MCF 10A (cell line): ENCODE results near the gene CUL7. TPM values are rescaled to one million over a fixed set of nuclear protein-coding genes. Genes with fewer than 3 reads are reported as not detected.

Source experiments
- BruUV-seq: library from RNA; stranded (reverse); fragments of 400-500 nt; replicated peaks from 2 replicates; lab custom pipeline; 2021; lab: Mats Ljungman, UMichigan
- CTCF ChIA-PET: fragments of 300-600 bp; sonication (Branson Sonifier 250); formaldehyde crosslinking; extraction: SDS; loops from one replicate; lab custom pipeline; 2021; ENCODE audit warnings: antibody characterized with exemption, inconsistent platforms; lab: Yijun Ruan, JAX
- POLR2A ChIA-PET: fragments of 300-600, 350-650 bp; sonication (Branson Sonifier 250); formaldehyde crosslinking; extraction: SDS; loops from one replicate; lab custom pipeline; 2020; ENCODE audit warnings: antibody characterized with exemption, inconsistent platforms; lab: Yijun Ruan, JAX
- DNase-seq: peaks from one replicate; pipeline ENCODE4 v3.0.0-alpha.2; 2018; ENCODE audit not compliant: unreplicated experiment
- H3K27ac Mint-ChIP-seq: one replicate; pipeline ENCODE4 v1.8.0; 2022; ENCODE audit warnings: mild to moderate bottlenecking, low read depth, mixed read lengths; ENCODE audit not compliant: unreplicated experiment
- H3K27me3 Mint-ChIP-seq: one replicate; pipeline ENCODE4 v1.8.0; 2022; ENCODE audit warnings: mixed read lengths; ENCODE audit not compliant: insufficient read depth, unreplicated experiment
- H3K36me3 Mint-ChIP-seq: one replicate; pipeline ENCODE4 v1.8.0; 2022; ENCODE audit warnings: mild to moderate bottlenecking, moderate library complexity, mixed read lengths; ENCODE audit not compliant: insufficient read depth, unreplicated experiment
- H3K4me1 Mint-ChIP-seq: one replicate; pipeline ENCODE4 v1.8.0; 2022; ENCODE audit warnings: mixed read lengths; ENCODE audit not compliant: insufficient read depth, unreplicated experiment
- H3K4me3 Mint-ChIP-seq: one replicate; pipeline ENCODE4 v1.8.0; 2022; ENCODE audit warnings: mild to moderate bottlenecking, moderate library complexity, mixed read lengths; ENCODE audit not compliant: unreplicated experiment
- H3K9me3 Mint-ChIP-seq: one replicate; pipeline ENCODE4 v1.8.0; 2022; ENCODE audit warnings: mixed read lengths; ENCODE audit not compliant: unreplicated experiment
- CTCF ChIP-seq: fragments of 200-600 bp; IDR thresholded peaks from one replicate; pipeline ENCODE4 v1.8.0; 2022; ENCODE audit warnings: antibody characterized with exemption, mild to moderate bottlenecking; ENCODE audit not compliant: unreplicated experiment
- intact Hi-C: fragments of 100-400 bp; cut with micrococcal nuclease; formaldehyde crosslinking; loops from 2 replicates; pipeline ENCODE4 v1.14.1; 2022
- total RNA-seq: library from RNA; stranded (reverse); gene quantifications from 2 replicates; pipeline ENCODE4 v1.2.3, GENCODE V29; 2022

The CUL7 gene
- total RNA-seq, 1 experiment from 2014 or later = 22.7 TPM

- intact Hi-C loops = no loop called here
- POLR2A ChIA-PET = interaction anchor here (0.5 to 2.8 kb wide), 11 partner anchors 9 to 164 kb away, joined by 3 to 11 read pairs (median 4); partner anchors contain the start of genes CNPY3, KLC4, MRPL2 and SRF
- peak overlapping the region; percentile 61 for H3K4me3 Mint-ChIP-seq
Measured at GRCh38 chr6:43093436-43094289, 40.0 kb upstream of the CUL7 start.

GRCh38 chr6:43092635-43093034 lies 39.0 kb upstream of the CUL7 start:
- no peak for DNase-seq
- no TSS peak for BruUV-seq
- no peaks in the 10 kb centered on the region for H3K9me3 Mint-ChIP-seq
- no peak overlapping the region for H3K4me3 Mint-ChIP-seq
- no peak overlapping the region for H3K27ac Mint-ChIP-seq
- H3K4me1 Mint-ChIP-seq = peaks cover 35% of the 10 kb centered on the region
- ChIA-PET POLR2A (interaction anchor here (1.1 to 2.8 kb wide), 7 partner anchors 10 to 79 kb away, joined by 3 to 11 read pairs (median 4); partner anchors contain the start of genes KLC4, MRPL2 and SRF), CTCF (interaction anchor here (0.7 to 1.3 kb wide), 2 partner anchors 49 to 192 kb away, joined by 4 to 7 read pairs; no protein-coding TSS in a partner anchor)
- peaks cover 9% of the 10 kb centered on the region for H3K36me3 Mint-ChIP-seq
- TF ChIP-seq CTCF = no peak
- H3K27me3 Mint-ChIP-seq = no peaks in the 10 kb centered on the region
- intact Hi-C loops = no loop called here

More at GRCh38 chr6:43093436-43094289, 40.0 kb upstream of the CUL7 start:
- H3K27ac Mint-ChIP-seq = peak overlapping the region; percentile 64
- no TSS peak for BruUV-seq
- no peak for TF ChIP-seq CTCF
- no peaks in the 10 kb centered on the region for H3K27me3 Mint-ChIP-seq
- CTCF ChIA-PET = interaction anchor here (0.7 to 1.3 kb wide), 2 partner anchors 56 to 193 kb away, joined by 3 to 4 read pairs; no protein-coding TSS in a partner anchor
- peak; percentile 24 for DNase-seq
- peaks cover 38% of the 10 kb centered on the region for H3K4me1 Mint-ChIP-seq
- peaks cover 9% of the 10 kb centered on the region for H3K36me3 Mint-ChIP-seq
- H3K9me3 Mint-ChIP-seq = no peaks in the 10 kb centered on the region

GRCh38 chr6:43091436-43091991 lies 37.9 kb upstream of the CUL7 start:
- Mint-ChIP-seq H3K9me3 (no peaks in the 10 kb centered on the region), H3K36me3 (peaks cover 9% of the 10 kb centered on the region), H3K4me3 (no peak overlapping the region), H3K27ac (no peak overlapping the region), H3K27me3 (no peaks in the 10 kb centered on the region), H3K4me1 (peaks cover 26% of the 10 kb centered on the region)
- POLR2A ChIA-PET = interaction anchor here (0.9 to 5.5 kb wide), 3 partner anchors 9 to 107 kb away, joined by 4 to 31 read pairs (median 4); partner anchors contain the start of gene PTK7
- intact Hi-C loops = no loop called here
- CTCF ChIA-PET = interaction anchor here (0.6 kb wide), 1 partner anchor 368 kb away, joined by 3 read pairs; no protein-coding TSS in a partner anchor
- no TSS peak for BruUV-seq
- no peak for TF ChIP-seq CTCF
- no peak for DNase-seq

- H3K36me3 Mint-ChIP-seq = peaks cover 9% of the 10 kb centered on the region
- no peaks in the 10 kb centered on the region for H3K9me3 Mint-ChIP-seq
- no TSS peak for BruUV-seq
- H3K27me3 Mint-ChIP-seq = no peaks in the 10 kb centered on the region
- H3K4me1 Mint-ChIP-seq = peaks cover 26% of the 10 kb centered on the region
- intact Hi-C loops = no loop called here
- POLR2A ChIA-PET = interaction anchor here (0.9 to 5.5 kb wide), 4 partner anchors 9 to 107 kb away, joined by 4 to 31 read pairs (median 10); partner anchors contain the start of genes KLC4, MRPL2 and PTK7
- H3K4me3 Mint-ChIP-seq = no peak overlapping the region
- no peak overlapping the region for H3K27ac Mint-ChIP-seq
- no peak for TF ChIP-seq CTCF
- DNase-seq = no peak
- CTCF ChIA-PET = no interaction called here
Measured at GRCh38 chr6:43091020-43091419, 37.4 kb upstream of the CUL7 start.
